K562 (cell line): ENCODE data around the gene RNF212B. TPM values are rescaled to one million over a fixed set of nuclear protein-coding genes. Genes with fewer than 3 reads are reported as not detected.

Experiments
- CBX8 ChIP-seq: fragments of 200-600 bp; sonication (generic); IDR thresholded peaks from 2 replicates; pipeline ENCODE4 v1.6.1; 2012; ENCODE audit warnings: borderline replicate concordance, mixed run types, low read depth, mild to moderate bottlenecking, moderate library complexity, mixed read lengths, low read length, control low read depth, inconsistent platforms; ENCODE audit not compliant: poor library complexity, severe bottlenecking; ENCODE audit errors: extremely low read depth
- MCM5 ChIP-seq: fragments of 450-650 bp; IDR thresholded peaks from 2 replicates; pipeline ENCODE4 v1.6.1; 2016; ENCODE audit warnings: low read depth
- PKNOX1 ChIP-seq: fragments of 450-650 bp; IDR thresholded peaks from 2 replicates; pipeline ENCODE4 v1.6.1; 2016
- PURB ChIP-seq: sonication (generic); formaldehyde crosslinking; IDR thresholded peaks from 2 replicates; pipeline ENCODE4 v1.9.0; 2021; ENCODE audit warnings: low read depth, mild to moderate bottlenecking, missing genetic modification reagents
- ZFPM2 ChIP-seq: fragments of 250-450 bp; sonication (Bioruptor Pico); IDR thresholded peaks from 2 replicates; pipeline ENCODE4 v1.5.1; 2022; ENCODE audit warnings: mild to moderate bottlenecking
- ZNF212 ChIP-seq: fragments of 450-650 bp; formaldehyde crosslinking; IDR thresholded peaks from 2 replicates; pipeline ENCODE4 v1.4.0; 2020; ENCODE audit warnings: mild to moderate bottlenecking
- polyA plus RNA-seq, 8 experiments: library from polyadenylated mRNA; depleted of rRNA in 4 of 8; stranded (reverse) in 5 of 8; unstranded in 3 of 8; fragments of >200 nt; fragmentation: Nextera tagmentation in 2 of 8; fragmentation: Illumina TruSeq in 1 of 8; extraction: Ambion mirVana in 2 of 8; extraction: Trizol in 1 of 8; gene quantifications; 2 replicates each; pipeline versions ENCODE4 v1.2.1 to v1.2.3, GENCODE V29; 2011 to 2014; ENCODE audit warnings: inconsistent platforms in 1 of 8, missing spikeins in 1 of 8
- total RNA-seq, 7 experiments: library from RNA; depleted of rRNA in 6 of 7; stranded (reverse); fragments of >200 nt in 6 of 7; fragmentation: Illumina TruSeq in 2 of 7; extraction: Trizol in 2 of 7; gene quantifications; 2 replicates each; pipeline versions ENCODE4 v1.2.1 to v1.2.3, GENCODE V29; 2011 to 2021; ENCODE audit warnings: low replicate concordance in 1 of 7
- TF ChIP-seq, protein P1 (sequence below), 2 experiments: fragments of 450-650 bp; IDR thresholded peaks; 2 replicates each; pipeline ENCODE4 v1.6.1; 2016; ENCODE audit warnings: mild to moderate bottlenecking in 2 of 2, borderline replicate concordance in 1 of 2, low read depth in 1 of 2, moderate library complexity in 1 of 2
- TF ChIP-seq, protein P2 (sequence below): sonication (generic); formaldehyde crosslinking; IDR thresholded peaks from 2 replicates; pipeline ENCODE4 v1.5.0; 2020; ENCODE audit warnings: missing genetic modification reagents

Gene RNF212B
- total and polyA plus RNA-seq, 9 of the 15 experiments (the other 6 are each of a cell fraction or from before 2014, with no cell fraction given): 0.15 to 0.43 (median 0.27) TPM; not detected in 3

GRCh38 chr14:23301288-23301968, 63.7 kb downstream of the RNF212B start (continued):
- TF ChIP-seq, protein P1, sequence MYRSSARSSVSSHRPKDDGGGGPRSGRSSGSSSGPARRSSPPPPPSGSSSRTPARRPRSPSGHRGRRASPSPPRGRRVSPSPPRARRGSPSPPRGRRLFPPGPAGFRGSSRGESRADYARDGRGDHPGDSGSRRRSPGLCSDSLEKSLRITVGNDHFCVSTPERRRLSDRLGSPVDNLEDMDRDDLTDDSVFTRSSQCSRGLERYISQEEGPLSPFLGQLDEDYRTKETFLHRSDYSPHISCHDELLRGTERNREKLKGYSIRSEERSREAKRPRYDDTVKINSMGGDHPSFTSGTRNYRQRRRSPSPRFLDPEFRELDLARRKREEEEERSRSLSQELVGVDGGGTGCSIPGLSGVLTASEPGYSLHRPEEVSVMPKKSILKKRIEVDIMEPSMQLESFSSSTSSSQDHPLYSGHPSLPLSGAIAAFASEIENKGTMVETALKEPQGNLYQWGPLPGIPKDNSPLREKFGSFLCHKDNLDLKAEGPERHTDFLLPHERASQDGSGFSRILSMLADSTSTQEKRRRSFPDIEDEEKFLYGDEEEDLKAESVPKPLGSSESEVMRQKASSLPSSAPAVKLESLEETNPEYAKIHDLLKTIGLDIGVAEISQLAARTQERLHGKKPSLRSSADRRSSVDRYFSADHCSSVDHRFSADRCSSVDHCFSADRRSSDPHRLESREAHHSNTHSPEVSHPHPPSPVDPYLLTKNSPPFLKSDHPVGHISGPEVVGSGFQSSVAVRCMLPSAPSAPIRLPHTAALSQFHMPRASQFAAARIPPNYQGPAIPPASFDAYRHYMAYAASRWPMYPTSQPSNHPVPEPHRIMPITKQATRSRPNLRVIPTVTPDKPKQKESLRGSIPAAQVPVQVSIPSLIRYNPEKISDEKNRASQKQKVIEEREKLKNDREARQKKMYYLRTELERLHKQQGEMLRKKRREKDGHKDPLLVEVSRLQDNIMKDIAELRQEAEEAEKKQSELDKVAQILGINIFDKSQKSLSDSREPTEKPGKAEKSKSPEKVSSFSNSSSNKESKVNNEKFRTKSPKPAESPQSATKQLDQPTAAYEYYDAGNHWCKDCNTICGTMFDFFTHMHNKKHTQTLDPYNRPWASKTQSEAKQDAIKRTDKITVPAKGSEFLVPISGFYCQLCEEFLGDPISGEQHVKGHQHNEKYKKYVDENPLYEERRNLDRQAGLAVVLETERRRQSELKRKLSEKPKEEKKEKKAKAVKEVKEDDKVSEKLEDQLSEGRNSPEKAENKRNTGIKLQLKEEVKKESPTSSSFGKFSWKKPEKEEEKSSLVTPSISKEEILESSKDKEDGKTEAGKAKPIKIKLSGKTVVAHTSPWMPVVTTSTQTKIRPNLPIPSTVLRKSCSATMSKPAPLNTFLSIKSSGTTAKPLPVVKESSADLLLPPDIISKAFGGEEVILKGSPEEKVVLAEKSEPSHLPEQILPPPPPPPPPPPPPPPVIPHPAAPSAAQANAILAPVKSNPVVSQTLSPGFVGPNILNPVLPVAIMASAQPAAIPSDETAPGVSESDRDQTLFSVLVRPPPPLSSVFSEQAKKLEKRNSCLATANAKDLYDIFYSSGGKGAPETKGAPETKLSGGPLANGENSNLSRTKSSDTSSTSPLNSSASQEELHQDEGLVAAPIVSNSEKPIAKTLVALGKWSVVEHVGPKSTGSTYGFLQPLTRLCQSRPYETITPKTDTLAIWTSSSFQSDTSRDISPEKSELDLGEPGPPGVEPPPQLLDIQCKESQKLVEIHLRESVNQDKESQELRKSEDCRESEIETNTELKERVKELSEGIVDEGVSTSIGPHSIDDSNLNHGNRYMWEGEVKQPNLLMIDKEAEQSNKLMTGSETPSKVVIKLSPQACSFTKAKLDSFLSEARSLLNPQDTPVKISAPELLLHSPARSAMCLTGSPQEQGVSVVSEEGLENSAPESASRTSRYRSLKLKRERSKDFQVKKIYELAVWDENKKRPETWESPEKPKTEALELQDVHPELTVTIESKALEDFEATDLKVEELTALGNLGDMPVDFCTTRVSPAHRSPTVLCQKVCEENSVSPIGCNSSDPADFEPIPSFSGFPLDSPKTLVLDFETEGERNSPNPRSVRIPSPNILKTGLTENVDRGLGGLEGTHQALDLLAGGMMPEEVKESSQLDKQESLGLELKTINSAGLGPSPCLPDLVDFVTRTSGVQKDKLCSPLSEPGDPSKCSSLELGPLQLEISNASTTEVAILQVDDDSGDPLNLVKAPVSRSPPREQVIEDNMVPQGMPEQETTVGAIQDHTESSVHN (IDR thresholded peaks at IDR 0.05; ENCODE audit: borderline replicate concordance in 1 of 2, low read depth in 1 of 2): no peak
- no peak for TF ChIP-seq ZNF212 (CRISPR knock-in tag)
- TF ChIP-seq PURB: no peak
- no peak for TF ChIP-seq CBX8
- TF ChIP-seq, protein P2, sequence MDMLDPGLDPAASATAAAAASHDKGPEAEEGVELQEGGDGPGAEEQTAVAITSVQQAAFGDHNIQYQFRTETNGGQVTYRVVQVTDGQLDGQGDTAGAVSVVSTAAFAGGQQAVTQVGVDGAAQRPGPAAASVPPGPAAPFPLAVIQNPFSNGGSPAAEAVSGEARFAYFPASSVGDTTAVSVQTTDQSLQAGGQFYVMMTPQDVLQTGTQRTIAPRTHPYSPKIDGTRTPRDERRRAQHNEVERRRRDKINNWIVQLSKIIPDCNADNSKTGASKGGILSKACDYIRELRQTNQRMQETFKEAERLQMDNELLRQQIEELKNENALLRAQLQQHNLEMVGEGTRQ (CRISPR knock-in tag): peak; percentile 85
- no peak for TF ChIP-seq ZFPM2 (CRISPR knock-in tag)
- no peak for TF ChIP-seq MCM5
- TF ChIP-seq PKNOX1: peak; percentile 61; the same call in 1 of the 2 replicates
